ENCODE measurements around the gene SLAMF1.
"Not testable (repeated sequence)": the region's sequence is repeated elsewhere in the genome, so short reads cannot be mapped to it uniquely, and the experiment has no call there.

The SLAMF1 gene

GRCh38 chr1:160588468-160588867, 58.4 kb downstream of the SLAMF1 start:
- DNase-seq: no peak

GRCh38 chr1:160584784-160585183, 62.1 kb downstream of the SLAMF1 start:
- no peak for DNase-seq

GRCh38 chr1:160582976-160583375, 63.9 kb downstream of the SLAMF1 start:
- not testable (repeated sequence) for DNase-seq

- DNase-seq: no peak
Observed at GRCh38 chr1:160581961-160582360, 64.9 kb downstream of the SLAMF1 start.

DNA sequence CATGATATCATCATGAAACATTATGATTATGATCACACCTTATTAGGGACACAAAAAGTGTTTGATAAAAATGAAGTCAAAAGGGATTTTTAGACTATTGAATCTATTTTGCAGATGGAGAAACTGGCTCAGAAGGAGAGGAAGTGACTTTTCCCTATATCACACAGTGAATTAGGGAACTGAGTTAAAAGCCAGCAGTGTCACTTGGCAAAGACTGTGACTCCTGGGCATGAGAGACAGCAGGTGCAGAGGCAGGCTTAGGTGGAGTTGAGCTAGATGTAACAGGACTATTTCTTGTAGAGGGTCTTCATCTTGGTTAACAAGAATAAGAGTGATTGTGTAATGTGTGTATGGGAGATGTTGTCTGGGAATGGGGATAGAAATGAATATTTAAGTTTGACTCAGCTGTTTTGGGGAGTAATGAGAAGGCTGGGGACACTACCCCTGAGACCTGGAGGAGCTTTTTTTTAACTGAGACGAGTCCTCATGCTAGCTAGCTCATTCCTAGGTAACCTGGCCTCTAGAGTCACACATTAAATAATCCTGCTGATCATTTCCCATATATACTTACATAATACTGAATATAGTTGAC, 66.5 kb downstream of the SLAMF1 start:
- no peak for DNase-seq

DNA sequence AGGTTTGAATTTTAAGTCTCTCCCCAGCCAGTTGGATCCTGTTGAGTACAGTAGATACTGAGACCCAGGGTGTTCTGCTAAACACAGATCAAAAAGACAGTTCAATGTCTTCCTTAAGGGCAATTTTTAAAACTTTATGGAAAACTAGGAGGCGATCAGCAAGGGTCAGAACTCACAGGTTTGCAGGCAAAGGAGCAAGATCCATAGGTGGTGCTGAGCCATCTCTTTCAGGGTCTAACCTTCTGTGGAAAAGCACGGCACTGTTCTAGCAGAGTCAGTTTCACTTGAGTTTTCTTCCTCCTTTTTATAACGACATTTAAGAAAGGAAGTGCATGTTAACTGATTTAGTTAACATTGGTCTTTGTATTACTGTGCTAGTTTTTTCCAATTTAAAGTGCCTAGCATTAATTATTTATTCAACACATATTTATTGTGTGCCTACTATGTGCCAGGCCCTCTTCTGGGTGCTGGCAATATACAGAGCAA, 67.6 kb downstream of the SLAMF1 start, which contains the start of gene CD84:
Gene CD84 (minus strand): TSS at position 281 of the 486 bp plus-strand sequence. CDS start 59 bp downstream, at position 222.
- DNase-seq: no peak

GRCh38 chr1:160578525-160579191, 68.2 kb downstream of the SLAMF1 start:
- no peak for DNase-seq

- DNase-seq: no peak
Observed at GRCh38 chr1:160578175-160578524, 68.7 kb downstream of the SLAMF1 start.

GRCh38 chr1:160577671-160578070, 69.2 kb downstream of the SLAMF1 start:
- DNase-seq: no peak

DNA sequence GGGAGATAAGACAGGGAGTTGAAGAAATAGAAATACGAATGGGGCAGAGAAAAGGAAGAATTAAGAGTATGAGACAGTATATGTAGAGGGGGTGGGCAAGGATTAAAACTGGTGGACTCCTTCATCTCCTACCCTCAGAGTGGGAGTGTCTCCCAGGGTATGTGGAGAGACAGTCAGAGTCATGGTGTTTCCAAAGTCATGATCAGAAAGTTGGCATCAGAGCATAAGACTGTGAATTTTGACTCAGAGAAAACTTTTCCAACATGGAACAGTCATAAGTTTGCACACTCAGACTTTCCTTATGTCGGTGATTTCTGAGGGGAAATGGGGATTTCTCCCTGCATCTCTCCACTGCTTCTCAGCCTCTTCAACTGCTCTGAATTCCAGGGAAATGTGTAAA, 70.0 kb downstream of the SLAMF1 start:
- DNase-seq: no peak

DNA sequence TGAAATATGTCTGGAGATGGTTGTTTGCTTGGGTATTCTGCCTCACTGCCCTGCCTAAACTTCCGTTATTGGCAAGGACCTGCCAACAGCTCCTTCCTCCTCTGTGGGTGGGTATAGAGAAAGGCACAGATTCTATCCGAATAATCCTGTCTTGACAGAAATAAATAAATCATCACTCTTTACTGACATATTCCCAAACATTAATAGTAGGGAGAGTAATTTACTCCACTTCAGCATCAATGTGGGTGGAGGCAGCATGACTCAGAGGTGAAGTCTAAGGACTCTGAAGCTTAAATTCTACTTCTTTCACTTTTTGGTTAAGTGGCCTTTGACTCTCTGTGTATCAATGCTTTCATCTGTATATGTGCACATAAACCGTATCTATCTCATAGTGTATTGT, 70.5 kb downstream of the SLAMF1 start:
- DNase-seq: peak; percentile 44

DNA sequence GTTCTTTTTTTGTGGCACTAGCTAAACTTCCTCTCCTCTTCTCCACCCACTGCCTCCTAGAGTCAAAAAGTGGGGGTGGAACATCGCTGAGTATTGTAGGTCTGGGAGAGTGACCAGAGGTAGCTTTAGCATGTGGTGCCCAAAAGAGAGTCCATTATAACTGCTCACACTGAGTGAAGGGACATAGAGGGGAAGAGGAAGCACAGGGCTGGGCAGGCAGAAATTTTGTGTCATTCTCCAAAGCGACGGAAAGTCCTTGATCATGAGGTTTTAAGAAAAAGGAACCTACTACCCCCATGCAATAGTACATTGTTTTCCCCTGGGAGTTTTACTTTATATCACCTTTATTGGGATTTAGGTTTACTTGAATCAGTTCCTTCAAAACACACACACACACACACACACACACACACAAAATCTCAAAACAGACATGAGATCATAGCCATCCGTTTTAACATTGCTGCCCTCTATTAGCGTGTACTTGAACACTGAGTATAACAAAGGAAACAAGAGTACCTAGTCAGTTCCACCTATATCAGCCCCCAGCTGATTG, 71.7 kb downstream of the SLAMF1 start:
- no peak for DNase-seq

- DNase-seq: no peak
Observed at GRCh38 chr1:160570840-160571239, 76.0 kb downstream of the SLAMF1 start.

GRCh38 chr1:160569806-160570205, 77.0 kb downstream of the SLAMF1 start:
- no peak for DNase-seq

GRCh38 chr1:160567858-160568682, 78.8 kb downstream of the SLAMF1 start:
- peak; percentile 51 for DNase-seq

DNA sequence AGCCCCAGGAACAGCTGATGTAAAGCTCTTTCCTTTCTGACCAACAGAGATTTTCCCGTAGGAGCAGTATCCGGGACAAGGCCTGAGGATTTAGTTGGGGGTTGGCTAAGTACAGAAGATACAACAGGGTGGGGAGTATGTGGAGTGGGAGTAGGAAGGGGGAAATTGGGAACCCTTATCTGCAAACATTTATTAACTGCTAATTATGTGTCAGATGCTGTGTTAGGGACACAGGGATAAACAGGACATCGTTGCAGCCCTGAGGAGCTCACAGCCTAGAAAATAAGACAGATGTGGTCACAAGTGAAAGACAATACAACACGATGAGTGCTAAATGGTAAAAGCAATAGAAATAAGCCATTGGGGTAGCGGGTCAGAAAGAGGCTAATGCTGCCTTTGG, 79.5 kb downstream of the SLAMF1 start:
- no peak for DNase-seq

DNA sequence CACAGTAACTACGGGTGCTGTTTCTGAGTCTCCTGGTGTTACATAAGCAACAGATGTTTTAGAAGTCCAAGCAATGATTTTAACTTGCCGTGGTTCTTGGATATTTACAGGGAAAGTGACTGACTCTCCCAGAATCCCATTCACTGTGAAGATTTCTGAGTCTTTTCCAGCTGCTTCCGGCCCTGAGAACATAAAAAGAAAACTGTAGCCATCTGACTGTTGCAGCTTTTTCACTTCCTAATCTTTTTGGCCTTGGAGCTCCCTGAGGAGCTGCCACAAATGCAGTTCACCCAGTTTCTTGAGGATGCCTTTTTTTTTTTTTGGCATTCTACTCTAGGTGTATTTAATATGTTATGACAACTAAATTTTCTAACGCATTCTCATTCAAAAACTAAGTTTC, 81.3 kb downstream of the SLAMF1 start:
- DNase-seq: no peak

- DNase-seq: not testable (repeated sequence)
Observed at GRCh38 chr1:160563230-160563629, 83.6 kb downstream of the SLAMF1 start.

GRCh38 chr1:160562745-160563144, 84.1 kb downstream of the SLAMF1 start:
- not testable (repeated sequence) for DNase-seq

GRCh38 chr1:160560806-160561205, 86.0 kb downstream of the SLAMF1 start:
- DNase-seq: no peak

DNA sequence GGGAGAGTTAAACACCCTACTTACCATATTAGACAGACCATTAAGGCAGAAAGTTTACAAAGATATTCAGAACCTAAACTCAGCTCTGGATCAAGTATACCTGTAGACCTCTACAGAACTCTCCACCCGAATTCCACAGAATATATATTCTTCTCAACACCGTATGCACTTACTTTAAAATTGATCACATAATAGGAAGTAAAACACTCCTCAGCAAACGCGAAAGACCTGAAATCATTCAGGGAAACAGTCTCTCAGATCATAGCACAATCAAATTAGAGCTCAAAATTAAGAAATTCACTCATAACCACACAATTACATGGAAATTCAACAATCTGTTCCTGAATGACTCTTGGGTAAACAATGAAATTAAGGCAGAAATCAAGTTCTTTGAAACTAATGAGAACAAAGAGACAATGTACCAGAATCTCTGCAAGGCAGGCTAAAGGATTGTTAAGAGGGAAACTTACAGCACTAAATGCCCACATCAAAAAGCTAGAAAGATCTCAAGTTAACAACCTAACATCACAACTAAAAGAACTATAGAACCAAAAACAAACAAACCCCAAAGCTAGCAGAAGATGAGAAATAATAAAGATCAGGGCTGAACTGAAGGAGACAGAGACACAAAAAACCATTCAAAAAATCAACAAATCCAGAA, 86.7 kb downstream of the SLAMF1 start:
- no peak for DNase-seq

DNA sequence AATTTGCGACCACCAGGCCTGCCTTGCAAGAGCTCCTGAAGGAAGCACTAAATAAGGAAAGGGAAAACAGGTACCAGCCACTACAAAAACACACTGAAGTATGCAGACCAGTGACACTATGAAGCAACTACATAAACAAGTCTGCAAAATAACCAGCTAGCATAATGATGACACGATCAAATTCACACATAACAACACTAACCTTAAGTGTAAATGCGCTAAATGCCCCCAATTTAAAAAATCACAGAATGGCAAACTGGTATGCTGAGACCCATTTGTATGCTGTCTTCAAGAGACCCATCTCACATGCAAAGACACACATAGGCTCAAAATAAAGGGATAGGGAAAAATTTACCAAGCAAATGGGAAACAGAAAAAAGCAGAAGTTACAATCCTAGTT, 87.4 kb downstream of the SLAMF1 start:
- DNase-seq: not testable (repeated sequence)
